Measurements from ENCODE around the gene CTIF.

DNA sequence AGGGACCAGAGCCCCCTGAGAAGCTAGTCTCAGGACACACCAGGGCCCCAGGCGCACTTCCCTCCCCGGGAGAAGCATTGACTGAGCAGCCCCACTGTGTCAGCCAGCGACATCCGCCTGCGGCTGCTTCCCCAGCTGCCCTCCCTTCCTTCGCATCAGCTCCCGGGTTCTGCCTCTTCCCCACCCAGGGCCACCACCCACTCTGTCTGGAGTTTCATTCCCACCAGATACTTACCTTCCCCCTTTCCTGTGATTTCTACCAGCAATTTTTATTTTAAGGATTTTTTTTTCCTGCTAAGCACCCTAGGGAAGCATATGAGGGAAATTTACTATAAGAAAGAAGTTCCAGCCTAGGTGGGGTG is 312.7 kb downstream of the CTIF start:
- TF ChIP-seq, protein P1, sequence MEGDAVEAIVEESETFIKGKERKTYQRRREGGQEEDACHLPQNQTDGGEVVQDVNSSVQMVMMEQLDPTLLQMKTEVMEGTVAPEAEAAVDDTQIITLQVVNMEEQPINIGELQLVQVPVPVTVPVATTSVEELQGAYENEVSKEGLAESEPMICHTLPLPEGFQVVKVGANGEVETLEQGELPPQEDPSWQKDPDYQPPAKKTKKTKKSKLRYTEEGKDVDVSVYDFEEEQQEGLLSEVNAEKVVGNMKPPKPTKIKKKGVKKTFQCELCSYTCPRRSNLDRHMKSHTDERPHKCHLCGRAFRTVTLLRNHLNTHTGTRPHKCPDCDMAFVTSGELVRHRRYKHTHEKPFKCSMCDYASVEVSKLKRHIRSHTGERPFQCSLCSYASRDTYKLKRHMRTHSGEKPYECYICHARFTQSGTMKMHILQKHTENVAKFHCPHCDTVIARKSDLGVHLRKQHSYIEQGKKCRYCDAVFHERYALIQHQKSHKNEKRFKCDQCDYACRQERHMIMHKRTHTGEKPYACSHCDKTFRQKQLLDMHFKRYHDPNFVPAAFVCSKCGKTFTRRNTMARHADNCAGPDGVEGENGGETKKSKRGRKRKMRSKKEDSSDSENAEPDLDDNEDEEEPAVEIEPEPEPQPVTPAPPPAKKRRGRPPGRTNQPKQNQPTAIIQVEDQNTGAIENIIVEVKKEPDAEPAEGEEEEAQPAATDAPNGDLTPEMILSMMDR (conservative IDR thresholded peaks at IDR 0.05; ENCODE audit: low read depth, low read length) = no peak
- TF ChIP-seq EZH2 (IDR thresholded peaks at IDR 0.05; ENCODE audit: low read length, unreplicated experiment) (no peak), EZH2phosphoT487 (IDR thresholded peaks at IDR 0.05; ENCODE audit: borderline replicate concordance, low read length) (no peak)
